ENCODE measurements around the gene HOMER2.

DNA sequence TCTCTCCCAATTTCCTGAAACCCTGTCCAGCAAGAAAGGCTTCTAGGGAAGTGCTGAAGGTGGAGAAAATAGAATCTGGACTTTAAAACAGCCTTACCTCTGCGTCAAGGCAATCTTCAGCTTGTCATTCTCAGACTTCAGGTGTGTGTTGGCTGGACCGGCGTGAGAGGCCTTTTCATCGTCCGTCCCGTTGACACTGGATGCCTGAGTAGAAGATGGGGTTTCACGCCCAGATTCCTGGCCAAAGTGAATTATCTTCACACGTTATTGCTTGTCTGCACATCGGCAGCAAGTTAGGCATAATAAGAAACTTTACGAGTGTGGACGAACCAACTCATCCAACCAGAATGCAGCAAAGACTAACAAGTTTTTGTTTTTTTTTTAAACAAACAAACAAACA is 93.6 kb downstream of the HOMER2 start:
- no peak for TF ChIP-seq EZH2phosphoT487 (IDR thresholded peaks at IDR 0.05; ENCODE audit: low read depth)
- no peak for TF ChIP-seq CTCF (IDR thresholded peaks at IDR 0.05; ENCODE audit: low read depth, low read length)
